HG02763 (cell line): Measurements from ENCODE around the gene TMEM163.
"Not testable (repeated sequence)": the region's sequence is repeated elsewhere in the genome, so short reads cannot be mapped to it uniquely, and the experiment has no call there.

Experiments used
- ATAC-seq: cut with Tn5 transposase; IDR thresholded peaks from one replicate; pipeline ENCODE4 v1.9.1; 2021; ENCODE audit warnings: mild to moderate bottlenecking, moderate library complexity; ENCODE audit not compliant: unreplicated experiment

Gene TMEM163

DNA sequence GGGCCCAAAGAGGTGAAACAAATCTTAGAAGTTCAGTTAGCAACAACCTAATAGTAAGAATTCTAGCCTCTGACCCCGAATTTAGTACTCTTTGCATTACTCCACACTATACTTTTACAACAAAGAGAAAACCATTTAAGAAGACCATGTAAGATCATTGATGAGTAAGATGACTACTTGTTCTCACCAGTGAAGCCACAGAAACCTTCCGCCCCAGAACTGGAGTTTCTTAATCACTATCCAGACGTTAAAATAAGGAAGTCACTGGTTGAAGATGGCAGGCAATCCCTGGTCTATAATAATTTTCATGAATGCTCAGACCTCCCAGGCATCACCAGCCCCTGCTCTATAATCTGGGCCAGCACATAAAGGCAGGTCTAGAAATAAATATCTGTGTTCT, 95.0 kb downstream of the TMEM163 start:
- peak; percentile 90 for ATAC-seq

- ATAC-seq, result no peak
Observed at GRCh38 chr2:134623046-134623445, 95.8 kb downstream of the TMEM163 start.

DNA sequence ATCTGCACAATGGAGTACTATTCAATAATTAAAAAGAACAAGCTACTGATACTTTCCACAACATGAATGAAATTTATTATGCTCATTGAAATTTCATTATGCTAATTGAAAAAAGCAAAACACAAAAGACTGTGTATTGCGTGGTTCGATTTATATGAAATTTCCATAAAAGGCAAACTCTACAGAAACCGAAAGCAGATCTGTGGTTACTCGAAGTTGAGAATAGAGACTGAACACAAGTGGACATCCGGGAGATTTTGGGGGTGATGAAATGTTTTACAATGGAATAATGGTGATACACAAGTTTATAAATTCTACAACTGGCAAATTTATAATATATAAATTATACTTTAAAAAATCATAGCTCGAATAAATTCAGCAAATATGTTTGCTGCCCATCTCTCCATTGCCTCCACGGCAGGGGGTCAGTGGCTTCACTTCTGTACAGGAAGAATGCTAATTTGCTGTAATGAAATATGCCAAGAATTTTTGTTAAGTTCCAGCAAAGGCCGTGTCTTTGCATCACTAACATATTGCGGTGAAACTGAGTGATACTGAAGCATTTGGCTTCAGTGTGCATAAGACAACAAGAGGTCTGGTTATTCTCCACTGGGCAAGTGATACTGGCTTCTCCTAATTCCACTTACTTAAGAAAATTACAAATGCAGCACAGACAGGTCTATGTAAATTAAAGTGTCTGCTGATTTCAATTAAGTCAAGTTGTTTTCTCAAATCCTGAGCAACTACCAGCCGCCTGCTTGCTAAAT, 96.7 kb downstream of the TMEM163 start:
- ATAC-seq, result no peak

DNA sequence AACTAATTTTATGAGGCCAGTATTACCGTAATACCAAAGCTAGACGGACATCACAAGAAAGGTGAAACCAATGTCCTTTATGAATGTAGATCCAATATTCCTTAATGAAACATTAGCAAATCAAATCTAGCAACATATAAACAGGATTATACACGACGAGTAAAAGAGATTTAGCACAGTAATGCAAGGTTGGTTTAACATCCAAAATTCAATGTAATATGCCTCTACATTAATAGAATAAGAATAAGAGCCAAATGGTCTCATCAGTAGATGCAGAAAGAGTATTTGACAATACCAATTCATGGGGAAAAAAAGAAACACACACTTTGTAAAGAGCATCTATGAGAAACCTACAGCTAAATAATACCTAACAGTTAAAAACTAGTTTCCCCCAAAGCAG, 99.5 kb downstream of the TMEM163 start:
- ATAC-seq, result no peak

- ATAC-seq, result not testable (repeated sequence)
Observed at GRCh38 chr2:134615480-134615879, 103.3 kb downstream of the TMEM163 start.

DNA sequence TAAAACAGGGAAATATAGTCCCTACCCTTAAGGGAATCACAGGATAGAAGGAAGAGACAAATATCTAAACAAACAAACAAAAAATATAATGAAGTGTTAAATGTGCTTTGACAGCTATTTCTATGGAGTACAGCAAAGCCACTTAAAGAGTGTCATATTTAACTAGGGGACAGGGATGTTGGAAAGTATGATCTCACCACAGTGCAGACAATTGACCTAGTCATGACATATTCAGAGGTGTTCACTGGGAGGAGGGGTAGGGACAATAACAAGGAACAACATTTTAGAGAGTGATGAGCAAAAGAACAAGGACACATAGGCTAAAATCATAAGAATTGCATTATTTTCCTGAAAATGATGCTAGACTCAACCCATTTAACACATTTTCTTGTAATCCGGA, 107.5 kb downstream of the TMEM163 start:
- no peak for ATAC-seq

DNA sequence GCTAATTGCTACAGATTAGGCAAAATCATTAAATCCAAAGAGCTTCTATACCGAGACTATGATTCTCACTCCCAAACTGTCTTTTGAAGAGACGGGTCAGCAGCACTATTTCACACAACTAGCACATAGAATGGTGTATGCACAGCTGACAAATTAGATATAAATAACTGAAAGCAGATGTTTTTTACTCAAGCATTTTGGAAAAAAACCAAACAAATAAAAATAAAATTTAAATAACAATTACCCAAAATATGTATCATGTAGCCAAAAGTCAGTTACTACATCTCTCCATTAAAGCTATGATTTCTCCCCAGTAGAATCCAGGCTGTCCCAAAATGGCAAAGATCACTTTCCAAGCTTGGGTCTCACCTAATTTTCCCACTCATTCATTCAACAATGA, 107.9 kb downstream of the TMEM163 start:
- ATAC-seq, result no peak

GRCh38 chr2:134609924-134610513, 108.8 kb downstream of the TMEM163 start:
- no peak for ATAC-seq

DNA sequence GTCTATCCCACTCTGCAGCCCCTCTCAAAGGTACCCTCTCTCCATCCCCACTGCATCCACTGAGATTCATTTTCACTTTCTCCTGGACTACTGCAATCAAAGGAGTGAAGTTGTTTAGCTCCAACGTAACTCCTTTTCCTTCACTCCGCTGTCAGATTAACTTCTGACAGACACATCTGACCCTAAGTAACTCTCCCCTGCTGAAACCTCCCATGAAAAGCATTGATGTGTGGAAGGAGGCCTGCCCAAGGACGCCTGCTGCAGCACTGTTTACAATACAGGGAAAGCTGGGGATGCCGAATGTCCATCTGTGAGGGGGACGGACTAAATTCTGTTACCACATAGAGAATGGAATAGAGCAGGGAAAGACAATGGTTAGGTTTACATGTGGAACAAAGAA, 114.8 kb downstream of the TMEM163 start:
- no peak for ATAC-seq

GRCh38 chr2:134602666-134603065, 116.1 kb downstream of the TMEM163 start:
- ATAC-seq, result no peak

DNA sequence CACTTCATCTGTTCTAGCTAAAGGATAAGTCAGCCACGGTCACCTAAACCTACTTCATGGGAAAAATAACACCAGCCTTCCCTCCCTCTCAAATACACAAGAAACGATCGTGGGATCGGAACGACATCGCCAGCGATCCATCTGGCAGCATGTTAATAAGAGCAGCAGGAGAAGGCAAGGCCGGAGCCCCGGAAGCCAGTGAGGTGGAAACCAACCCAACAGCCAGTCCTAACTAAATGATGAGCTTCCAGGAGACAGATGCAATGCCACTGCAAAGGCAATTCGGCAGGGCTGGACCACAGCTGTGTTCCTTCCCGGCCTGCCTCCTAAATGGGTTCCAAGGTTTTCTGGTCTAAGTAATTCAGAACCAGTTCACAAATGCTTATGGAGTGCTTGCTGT, 117.5 kb downstream of the TMEM163 start:
- ATAC-seq, result no peak

DNA sequence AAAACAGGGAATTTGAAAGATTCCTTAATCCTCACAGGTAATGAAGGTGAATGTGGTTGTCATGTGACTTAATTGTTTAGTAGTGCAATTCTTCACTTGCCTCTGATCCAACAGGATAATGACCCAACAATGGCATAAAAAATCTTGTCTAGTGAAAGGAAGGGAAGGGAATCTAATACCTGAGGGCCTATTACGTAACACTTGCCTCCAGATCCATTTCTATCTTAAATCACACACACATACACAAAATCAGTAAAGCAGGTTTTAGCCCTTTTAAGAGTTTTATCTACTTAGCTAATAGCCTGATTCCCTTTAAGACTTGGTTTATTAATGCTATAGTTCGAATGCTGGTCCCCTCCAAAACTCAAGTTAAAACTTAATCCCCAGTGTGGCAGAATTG, 118.6 kb downstream of the TMEM163 start:
- ATAC-seq, result no peak

DNA sequence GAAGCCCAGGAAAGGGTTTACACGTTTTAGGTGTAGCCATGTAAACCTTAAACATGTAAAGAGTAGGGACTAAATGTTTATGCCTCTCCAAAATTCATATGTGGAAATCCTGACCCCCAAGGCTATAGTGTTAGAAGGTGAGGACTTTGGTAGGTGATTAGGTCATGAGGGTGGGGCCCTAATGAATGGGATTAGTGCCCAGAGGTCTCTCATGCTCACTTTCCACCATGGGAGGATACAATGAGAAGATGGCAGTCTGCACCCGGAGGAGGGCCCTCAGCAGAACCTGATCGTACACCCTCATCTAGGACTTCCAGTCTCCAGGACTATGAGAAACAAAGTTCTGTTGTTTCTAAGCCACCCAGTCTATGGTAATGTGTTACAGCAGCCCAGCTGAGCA, 119.6 kb downstream of the TMEM163 start:
- no peak for ATAC-seq

DNA sequence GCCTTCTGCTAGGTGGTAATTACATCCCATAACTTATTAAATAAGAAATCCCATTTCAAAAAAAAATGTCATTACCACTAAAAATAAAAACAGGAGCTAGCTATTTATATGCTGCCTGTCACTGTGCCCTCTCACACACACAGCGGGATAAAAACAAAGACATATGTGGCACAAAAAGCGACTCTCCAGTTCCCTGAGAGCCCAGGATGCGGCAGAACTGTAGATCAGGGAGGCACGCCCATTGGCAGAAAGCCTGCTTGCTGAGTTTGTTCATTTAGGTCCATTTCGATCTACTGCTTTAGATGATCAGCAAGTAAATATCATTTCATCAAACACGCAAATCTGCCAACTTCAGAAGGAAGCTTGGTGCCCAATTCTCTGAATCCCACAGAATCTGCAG, 124.4 kb downstream of the TMEM163 start:
- no peak for ATAC-seq

- ATAC-seq, result no peak
Observed at GRCh38 chr2:134593519-134593918, 125.3 kb downstream of the TMEM163 start.

DNA sequence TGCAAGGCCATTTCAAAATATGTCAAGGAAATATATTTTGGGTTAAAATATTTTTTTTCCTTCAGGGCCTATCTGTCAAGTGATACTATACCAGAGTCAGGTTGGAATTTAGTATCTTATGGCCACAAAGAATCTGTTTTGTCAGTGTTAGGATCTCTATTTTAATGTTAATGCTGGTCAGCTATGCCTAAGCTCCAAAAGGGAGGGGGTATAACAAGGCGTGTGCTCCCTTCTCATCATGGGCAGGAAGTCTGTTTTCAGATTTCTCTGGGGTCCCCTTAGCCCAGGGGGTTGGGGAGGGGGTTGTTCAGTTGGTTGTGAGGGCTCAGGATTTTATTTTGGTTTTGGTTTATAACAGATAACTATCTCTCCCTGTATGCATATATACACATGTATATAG, 126.4 kb downstream of the TMEM163 start:
- ATAC-seq, result no peak

- no peak for ATAC-seq
Observed at GRCh38 chr2:134591526-134591925, 127.3 kb downstream of the TMEM163 start.

DNA sequence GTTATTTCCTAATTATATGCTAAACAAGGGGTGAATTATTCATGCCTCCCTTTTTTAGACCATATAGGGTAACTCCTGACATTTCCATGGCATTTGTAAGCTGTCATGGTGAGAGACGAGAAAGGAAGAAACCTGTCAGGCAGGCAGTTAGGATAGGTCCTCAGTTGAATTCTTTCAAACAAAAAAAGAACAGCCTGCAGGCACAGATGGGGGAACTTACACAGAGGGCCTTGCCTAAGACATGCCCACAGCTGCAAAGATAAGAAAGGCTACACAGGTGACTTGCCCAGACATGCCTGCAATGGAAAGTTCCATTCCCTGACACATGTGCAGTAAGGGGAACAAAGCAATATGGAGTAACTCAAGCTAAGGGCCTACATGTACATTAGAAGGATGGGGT, 128.1 kb downstream of the TMEM163 start:
- ATAC-seq, result no peak

GRCh38 chr2:134589171-134590083, 129.4 kb downstream of the TMEM163 start:
- ATAC-seq, result not testable (repeated sequence)

- ATAC-seq, result no peak
Observed at GRCh38 chr2:134588556-134588955, 130.2 kb downstream of the TMEM163 start.

DNA sequence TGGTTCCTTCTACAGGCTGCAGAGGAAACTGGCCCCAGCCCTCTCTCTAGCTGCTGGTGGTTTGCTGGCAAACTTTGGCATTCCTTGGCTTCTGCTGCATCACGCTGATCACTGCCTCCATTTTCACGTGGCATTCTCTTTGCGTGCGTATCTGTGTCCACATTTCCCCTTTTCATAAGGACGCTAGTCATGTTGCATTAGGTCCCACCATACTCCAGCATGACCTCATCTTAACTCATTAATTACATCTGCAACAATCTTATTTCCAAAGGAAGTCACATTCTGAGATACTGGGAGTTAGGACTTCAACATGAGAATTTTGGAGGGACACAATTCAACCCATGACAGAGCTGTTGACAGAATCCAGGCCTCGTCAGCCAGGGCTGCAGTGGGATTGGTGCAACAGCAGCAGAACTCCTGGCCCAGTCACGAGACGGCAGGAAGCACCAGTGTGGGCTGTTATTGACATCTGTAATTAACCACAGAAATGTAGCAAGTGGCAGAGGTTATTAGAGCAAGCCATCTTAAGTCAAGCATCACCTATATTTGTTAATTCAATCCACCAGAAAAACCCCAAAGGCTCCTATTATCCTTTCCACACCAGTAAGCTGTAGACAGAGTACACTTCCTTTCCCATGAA, 132.4 kb downstream of the TMEM163 start:
- no peak for ATAC-seq
